Activated CD4-positive, alpha-beta T cell treated with anti-CD3 and anti-CD28 coated beads, Interleukin-2, Interleukin-6, amounts not matched to agents 100 ng/mL and 50 ng/mL, durations not matched to agents 16 hours and 8 hours (primary cell): Measurements from ENCODE around the gene SCIN.
"Not testable (repeated sequence)": the region's sequence is repeated elsewhere in the genome, so short reads cannot be mapped to it uniquely, and the experiment has no call there.

Experiments
- DNase-seq: peaks from one replicate; pipeline ENCODE4 v3.0.0-alpha.2; 2020

Gene SCIN

DNA sequence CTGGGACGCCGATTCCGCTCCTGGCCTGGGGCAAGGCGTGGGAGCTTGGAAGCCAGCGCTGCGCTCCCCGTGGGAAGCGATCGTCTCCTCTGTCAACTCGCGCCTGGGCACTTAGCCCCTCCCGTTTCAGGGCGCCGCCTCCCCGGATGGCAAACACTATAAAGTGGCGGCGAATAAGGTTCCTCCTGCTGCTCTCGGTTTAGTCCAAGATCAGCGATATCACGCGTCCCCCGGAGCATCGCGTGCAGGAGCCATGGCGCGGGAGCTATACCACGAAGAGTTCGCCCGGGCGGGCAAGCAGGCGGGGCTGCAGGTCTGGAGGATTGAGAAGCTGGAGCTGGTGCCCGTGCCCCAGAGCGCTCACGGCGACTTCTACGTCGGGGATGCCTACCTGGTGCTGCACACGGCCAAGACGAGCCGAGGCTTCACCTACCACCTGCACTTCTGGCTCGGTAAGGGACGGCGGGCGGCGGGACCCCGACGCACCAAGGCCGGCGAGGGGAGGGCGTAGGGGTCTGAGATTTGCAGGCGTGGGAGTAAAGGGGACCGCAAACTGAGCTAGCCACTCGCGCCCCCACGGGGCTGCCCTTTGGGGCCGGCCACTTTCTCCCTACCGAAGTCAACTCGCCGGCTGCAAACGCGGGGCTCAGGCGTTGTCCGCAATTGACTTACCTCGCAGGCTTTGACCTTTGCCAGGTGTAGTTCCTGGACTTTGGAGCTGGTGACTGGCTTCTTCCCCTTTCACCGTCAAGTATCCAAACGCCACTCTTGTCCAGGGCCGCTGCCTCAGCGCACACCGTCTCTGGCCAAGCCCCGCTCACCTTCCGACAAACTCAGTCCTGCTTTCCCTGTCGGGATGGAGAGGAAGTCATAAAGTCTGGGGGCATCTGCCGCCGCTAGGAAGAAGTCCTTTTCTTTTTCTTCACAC lies at the start of gene SCIN:
Gene SCIN, plus strand, starts transcription at position 187 of the 928 bp plus-strand sequence. Its CDS starts 67 bp downstream, at position 254.
- DNase-seq, result peak; percentile 32

GRCh38 chr7:12524794-12525386 lies 45.6 kb upstream of the SCIN start:
- DNase-seq, result peak; percentile 39

DNA sequence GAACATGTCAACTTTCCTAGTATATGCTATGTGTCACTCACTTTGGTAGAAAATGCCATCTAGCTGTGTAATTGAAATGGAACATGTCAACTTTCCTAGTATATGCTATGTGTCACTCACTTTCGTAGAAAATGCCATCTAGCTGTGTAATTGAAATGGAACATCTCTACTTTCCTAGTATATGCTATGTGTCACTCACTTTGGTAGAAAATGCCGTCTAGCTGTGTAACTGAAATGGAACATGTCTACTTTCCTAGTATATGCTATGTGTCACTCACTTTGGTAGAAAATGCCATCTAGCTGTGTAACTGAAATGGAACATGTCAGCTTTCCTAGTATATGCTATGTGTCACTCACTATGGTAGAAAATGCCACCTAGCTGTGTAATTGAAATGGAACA lies 43.8 kb upstream of the SCIN start:
- DNase-seq, result not testable (repeated sequence)

GRCh38 chr7:12527670-12528069 lies 42.9 kb upstream of the SCIN start:
- not testable (repeated sequence) for DNase-seq

DNA sequence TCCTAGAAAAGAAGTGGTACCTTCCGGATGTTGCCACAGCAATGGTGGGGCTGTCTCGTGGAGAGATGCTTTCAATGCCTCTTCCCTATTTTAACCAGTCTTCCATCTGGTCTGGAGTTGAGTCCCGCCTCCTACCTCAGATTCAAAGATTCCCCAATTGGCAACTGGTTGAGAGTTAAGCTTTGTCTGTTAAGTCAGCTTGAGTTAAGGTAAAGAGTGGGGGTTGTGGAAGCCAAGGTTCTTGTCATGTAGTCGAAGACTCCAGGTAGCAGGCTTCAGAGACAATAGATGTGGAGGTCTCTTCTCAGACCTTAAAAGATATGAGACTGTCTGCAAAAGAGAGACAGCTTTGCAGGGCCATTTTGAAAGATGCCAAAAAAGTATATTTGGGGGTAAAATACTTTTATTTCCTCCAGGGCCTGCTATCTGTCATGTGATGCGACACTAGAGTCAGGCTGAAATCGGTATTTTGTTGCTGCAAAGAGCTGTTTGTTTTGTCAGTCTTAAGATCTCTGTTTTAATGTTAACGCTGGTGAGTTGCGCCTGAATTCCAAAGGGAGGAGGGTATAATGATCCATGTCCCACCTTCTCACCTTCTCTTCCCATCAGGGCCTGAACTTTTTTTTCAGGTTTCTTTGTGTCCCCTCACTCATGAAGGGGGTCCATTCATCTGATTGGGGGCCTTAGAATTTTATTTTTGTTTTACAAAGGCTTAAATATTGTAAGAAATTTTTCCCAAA lies 40.4 kb upstream of the SCIN start:
- no peak for DNase-seq

GRCh38 chr7:12531784-12532183 lies 38.7 kb upstream of the SCIN start:
- DNase-seq, result no peak

- no peak for DNase-seq
Measured at GRCh38 chr7:12534046-12534445, 36.5 kb upstream of the SCIN start.

DNA sequence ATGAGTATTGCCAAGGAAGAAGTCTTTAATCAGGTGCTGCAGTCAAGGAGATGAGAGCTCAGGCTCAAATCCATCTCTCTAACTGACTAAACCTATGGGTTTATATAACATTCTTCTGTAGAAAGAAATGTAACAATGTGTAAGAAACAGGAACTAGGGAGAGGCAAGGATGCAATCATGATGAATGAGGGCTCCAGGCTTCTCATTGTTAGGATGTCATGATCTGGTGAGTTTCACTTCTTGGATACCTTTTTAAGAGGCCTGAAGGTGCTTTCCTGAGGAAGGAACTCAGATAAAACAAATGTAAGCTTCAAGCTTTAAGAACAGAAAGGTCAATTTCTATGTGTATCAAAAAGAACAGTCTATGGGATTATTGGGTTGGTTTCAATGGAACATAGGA lies 30.8 kb upstream of the SCIN start:
- DNase-seq, result no peak

DNA sequence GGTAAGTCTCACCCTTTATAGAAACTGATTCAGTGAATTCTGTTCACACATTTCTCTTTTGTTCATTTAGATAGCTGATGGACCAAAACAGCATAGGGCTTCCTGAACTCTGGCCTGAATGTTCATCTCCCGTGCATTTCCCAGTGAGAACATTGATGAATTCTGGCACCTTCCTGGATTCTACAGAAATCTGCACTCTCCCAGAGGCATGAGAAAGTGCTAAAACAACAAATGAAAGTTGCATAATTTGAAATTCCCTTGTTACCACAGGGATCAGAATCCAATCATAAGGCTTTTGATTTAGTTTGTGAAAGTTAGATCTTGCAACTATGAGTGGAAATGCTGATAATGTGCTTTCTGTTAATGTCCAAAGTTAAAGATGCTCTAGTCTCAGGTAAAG lies 29.7 kb upstream of the SCIN start:
- DNase-seq, result no peak

DNA sequence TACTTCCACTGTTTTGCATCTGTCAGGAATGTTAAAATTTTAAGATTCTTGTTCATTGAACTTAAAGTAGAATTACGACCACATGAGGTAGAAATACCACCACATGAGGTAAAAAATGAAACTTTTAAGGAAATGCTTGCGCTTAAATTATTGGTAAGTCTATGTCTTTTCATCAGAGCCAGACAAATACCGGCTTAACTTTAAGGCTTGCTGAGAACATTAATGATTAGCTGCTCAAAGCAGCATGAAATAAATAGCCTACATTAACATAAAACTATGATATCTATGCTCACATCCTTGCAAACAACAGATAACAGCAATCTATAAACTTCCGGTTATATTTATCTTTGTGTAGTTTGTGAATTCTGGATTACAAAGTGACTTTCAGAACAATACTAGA lies 26.9 kb upstream of the SCIN start:
- no peak for DNase-seq

- no peak for DNase-seq
Measured at GRCh38 chr7:12549106-12549505, 21.4 kb upstream of the SCIN start.

DNA sequence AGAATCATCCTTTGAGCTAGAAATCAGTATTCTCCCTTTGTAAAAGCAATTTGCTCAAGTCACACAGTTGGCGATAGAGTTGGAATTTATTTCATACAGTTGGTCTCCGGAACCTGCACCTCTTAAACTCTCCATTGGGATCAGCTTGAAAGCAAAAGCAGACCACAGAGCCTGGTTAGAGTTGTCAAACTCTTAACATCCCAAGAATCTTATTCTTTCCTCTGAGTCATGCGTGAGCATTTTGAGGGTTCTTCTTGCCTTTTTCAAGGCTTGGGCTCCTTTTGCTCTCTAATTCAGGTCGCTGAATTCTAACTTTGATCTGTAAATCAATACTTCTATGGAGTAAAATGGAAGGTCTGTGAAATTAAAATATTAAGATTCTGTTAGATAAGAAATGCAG lies 19.6 kb upstream of the SCIN start:
- DNase-seq, result no peak

DNA sequence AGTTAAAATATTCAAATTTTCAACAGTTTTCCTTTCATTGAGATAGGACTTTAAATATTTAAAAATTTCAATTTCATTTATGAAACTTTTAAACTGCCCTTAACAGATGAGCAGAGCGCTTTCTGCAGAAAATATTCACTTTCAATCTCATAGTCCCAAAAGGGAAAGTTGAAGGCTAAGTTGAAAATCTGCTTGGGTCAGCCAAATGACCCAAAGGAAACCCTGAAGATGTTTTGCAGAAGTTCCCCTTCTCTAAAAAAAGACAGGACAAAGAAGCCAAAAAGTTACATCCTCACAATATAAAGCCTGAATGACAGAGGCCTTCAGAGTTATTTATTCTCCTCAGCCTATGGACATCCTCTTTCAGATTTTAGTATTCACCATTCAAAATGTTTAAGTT lies 17.6 kb upstream of the SCIN start:
- no peak for DNase-seq

DNA sequence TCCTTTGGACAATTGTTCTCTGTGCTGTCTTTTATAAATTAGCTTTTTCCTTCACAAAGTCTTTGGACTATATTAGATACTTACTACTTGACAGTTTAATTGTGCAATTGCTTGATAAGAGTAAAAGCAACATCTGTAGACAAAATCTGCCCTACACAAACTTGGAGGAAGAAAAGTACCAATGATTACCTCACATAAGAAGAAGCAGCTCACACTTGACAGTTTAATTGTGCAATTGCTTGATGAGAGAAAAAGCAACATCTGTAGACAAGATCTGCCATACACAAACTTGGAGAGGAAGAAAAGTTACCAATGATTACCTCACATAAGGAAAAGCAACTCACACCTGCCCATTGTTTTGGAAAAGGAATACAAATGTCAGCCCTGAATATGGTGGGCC lies 17.1 kb upstream of the SCIN start:
- DNase-seq, result no peak

- no peak for DNase-seq
Measured at GRCh38 chr7:12554351-12554750, 16.2 kb upstream of the SCIN start.

DNA sequence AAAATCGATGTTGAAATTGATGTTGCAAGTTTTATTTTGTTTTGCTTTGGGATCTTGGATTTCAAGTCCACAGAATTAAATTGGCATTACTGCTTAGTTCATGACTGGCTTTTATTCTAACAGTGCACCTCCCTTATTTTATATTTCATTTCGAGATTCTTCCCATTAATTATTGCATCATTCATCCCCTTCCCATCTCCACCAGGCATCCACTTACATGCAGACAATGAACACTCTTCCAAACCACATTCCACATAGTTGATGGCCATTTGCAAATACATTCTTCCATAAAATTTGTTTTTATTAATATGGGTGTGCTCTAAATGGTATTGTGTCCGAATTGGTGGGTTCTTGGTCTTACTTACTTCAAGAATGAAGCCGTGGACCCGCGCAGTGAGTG lies 15.6 kb upstream of the SCIN start:
- DNase-seq, result no peak

GRCh38 chr7:12555695-12556094 lies 14.8 kb upstream of the SCIN start:
- DNase-seq, result not testable (repeated sequence)

GRCh38 chr7:12556139-12556792 lies 14.3 kb upstream of the SCIN start:
- not testable (repeated sequence) for DNase-seq

DNA sequence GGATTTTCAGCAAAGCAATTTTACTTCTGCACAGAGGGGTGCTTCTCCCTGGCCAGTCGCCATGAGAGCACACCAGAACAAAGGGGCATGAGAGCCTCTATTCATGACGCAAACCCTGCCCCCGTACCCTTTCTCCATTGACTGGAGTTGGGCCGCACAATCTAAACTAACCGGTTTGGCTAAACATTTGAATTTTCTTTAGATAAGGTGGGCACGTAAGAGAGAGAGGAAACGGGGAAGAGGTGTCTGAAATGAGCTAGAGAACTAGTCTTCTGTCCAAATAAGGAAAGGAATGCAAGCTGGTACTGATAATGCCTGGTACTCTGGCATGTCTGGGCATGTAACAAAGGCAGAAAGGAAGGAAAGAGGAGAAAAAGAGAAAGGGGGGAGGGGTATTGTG lies 13.2 kb upstream of the SCIN start:
- DNase-seq, result no peak

DNA sequence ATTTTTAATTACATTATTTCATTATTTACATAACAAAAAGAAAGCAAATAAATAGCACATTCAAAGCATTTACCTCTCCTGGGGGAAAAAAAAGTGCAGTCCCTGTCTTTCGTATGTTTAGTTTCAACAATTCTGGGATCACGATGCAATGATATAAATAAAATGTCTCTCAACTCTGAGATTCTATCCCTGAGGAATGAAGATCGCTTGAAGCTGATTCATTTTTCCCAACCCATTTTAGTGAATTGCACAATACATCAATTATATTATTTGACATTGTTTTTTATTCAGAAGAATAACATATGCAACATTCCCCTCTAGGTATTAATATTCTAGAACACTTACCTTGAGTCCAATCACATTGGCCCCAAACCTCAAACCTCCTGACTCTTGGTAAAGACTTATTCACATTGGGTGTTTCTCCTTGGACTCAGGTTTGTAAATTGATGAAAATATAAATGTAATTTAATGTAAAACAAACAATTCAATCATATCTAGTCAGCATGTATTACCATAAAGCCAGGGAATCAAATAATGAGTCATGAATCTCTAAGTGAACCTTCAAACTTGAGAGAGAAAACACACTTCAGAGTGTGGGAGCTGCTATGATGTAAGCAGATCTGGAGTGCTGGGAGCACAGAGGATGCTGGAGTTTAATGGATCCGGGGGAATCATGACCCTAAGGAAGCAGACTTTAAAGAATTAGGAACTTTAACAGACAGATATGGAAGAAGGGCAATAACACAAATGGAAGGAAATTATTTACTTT lies 5.3 kb upstream of the SCIN start:
- DNase-seq, result no peak

DNA sequence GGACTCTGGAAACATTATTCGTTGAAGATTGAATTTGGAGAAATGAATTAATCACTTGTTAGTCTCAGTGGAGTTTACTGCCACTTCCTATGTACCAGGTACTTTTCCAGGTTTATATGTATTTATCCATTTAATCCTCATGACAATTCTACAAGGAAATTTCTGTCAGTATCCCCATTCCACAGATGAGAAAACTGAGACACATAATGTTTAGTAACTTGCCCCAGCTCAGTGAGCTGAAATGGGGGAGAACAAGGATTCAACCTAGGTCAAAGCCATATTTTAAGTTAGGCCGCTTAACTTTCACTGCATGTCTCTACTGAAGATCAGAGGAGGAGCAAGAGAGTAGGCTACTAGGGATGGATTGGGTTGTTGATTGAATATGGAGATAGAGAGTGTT lies 4.6 kb upstream of the SCIN start:
- DNase-seq, result no peak

DNA sequence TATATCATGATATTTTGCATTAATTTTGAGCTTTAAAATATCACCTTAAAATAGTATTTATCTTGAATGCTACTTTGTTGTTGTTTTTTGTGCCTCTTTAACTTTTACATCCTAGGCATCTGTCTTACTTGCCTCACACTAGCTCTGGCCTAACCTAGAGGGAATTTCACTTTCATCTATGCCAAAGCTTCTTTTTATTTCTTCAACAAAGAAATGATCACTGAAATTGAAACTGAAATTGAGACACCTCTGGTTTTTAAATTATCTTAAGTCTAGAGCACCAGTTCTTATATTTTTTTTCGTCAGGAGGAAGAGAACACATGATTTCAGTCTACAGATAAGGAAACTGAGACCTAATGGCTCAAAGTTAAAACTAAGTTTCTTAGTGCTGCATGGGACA lies 3.5 kb upstream of the SCIN start:
- peak; percentile 14 for DNase-seq
